ENCODE results near the gene SMAD6.

The SMAD6 gene

GRCh38 chr15:66786222-66786621, 84.2 kb downstream of the SMAD6 start:
- peak; percentile 96 for TF ChIP-seq ZNF768 (tag by site-specific recombination; IDR thresholded peaks at IDR 0.05)
- no peak for TF ChIP-seq ZNF174 (tag by site-specific recombination; IDR thresholded peaks at IDR 0.05)
- no peak for TF ChIP-seq SCRT2 (tag by site-specific recombination; IDR thresholded peaks at IDR 0.05)
- TF ChIP-seq ZNF580 (tag by site-specific recombination; IDR thresholded peaks at IDR 0.05) = peak; percentile 36; the same call in 1 of the 2 replicates
- no peak for TF ChIP-seq ZNF433 (tag by site-specific recombination; IDR thresholded peaks at IDR 0.05; ENCODE audit: low read depth)
- TF ChIP-seq ZNF366 (tag by site-specific recombination; conservative IDR thresholded peaks at IDR 0.05) = no peak
- TF ChIP-seq ZFHX2 (tag by site-specific recombination; conservative IDR thresholded peaks at IDR 0.05) = no peak
- ChIA-PET CTCF (interaction anchor here (0.7 to 1.2 kb wide), 2 partner anchors 65 to 722 kb away, joined by 3 read pairs; no protein-coding TSS in a partner anchor), POLR2A (no interaction called here)

GRCh38 chr15:66786708-66787488, 84.9 kb downstream of the SMAD6 start:
- ChIA-PET CTCF (interaction anchor here (1.2 to 5.5 kb wide), 2 partner anchors 64 to 65 kb away, joined by 3 to 84 read pairs; no protein-coding TSS in a partner anchor), POLR2A (no interaction called here)
- H3K4me1 ChIP-seq (ENCODE audit: control insufficient read depth, insufficient read depth, low read length) = no peaks in the 10 kb centered on the region
- no peak for TF ChIP-seq ZNF518A (tag by site-specific recombination; conservative IDR thresholded peaks at IDR 0.05; ENCODE audit: low read depth)
- TF ChIP-seq ZFHX2 (tag by site-specific recombination; conservative IDR thresholded peaks at IDR 0.05) = 0 out of 2 replicates have a peak, but pooled peaks have one; percentile 9
- no peak overlapping the region for H3K4me3 ChIP-seq (ENCODE audit: low read depth, low read length)
- H3K36me3 ChIP-seq (ENCODE audit: control insufficient read depth in 2 of 2, insufficient read depth in 1 of 2, low read length in 2 of 2) = peaks cover 0 to 20% of the 10 kb centered on the region in 2 experiments
- no peak overlapping the region for H3K27ac ChIP-seq (ENCODE audit: extremely low read depth, low read depth, low read length)
- no peaks in the 10 kb centered on the region for H3K9me3 ChIP-seq (ENCODE audit: control insufficient read depth, insufficient read depth, low read depth, low read length)

More at GRCh38 chr15:66786222-66786621, 84.2 kb downstream of the SMAD6 start:
- Histone ChIP-seq H3K4me3 (ENCODE audit: low read depth, low read length) (no peak overlapping the region), H3K9me3 (ENCODE audit: control insufficient read depth, insufficient read depth, low read depth, low read length) (no peaks in the 10 kb centered on the region), H3K36me3 (ENCODE audit: control insufficient read depth in 2 of 2, insufficient read depth in 1 of 2, low read length in 2 of 2) (peaks cover 0 to 23% of the 10 kb centered on the region in 2 experiments), H3K27ac (ENCODE audit: extremely low read depth, low read depth, low read length) (no peak overlapping the region), H3K4me1 (ENCODE audit: control insufficient read depth, insufficient read depth, low read length) (no peaks in the 10 kb centered on the region)

- H3K36me3 ChIP-seq (ENCODE audit: control insufficient read depth in 2 of 2, insufficient read depth in 1 of 2, low read length in 2 of 2) = peaks cover 0 to 14% of the 10 kb centered on the region in 2 experiments; a peak in 2 of 3 replicates
- H3K4me3 ChIP-seq (ENCODE audit: low read depth, low read length) = no peak overlapping the region
- no peaks in the 10 kb centered on the region for H3K9me3 ChIP-seq (ENCODE audit: control insufficient read depth, insufficient read depth, low read depth, low read length)
- H3K4me1 ChIP-seq (ENCODE audit: control insufficient read depth, insufficient read depth, low read length) = no peaks in the 10 kb centered on the region
- TF ChIP-seq OSR2 (tag by site-specific recombination; IDR thresholded peaks at IDR 0.05) (no peak), ZNF768 (tag by site-specific recombination; IDR thresholded peaks at IDR 0.05) (peak; percentile 95), ZNF747 (tag by site-specific recombination; IDR thresholded peaks at IDR 0.05) (no peak), OVOL3 (tag by site-specific recombination; IDR thresholded peaks at IDR 0.05) (no peak), ATF2 (tag by site-specific recombination; IDR thresholded peaks at IDR 0.05; ENCODE audit: low read depth) (no peak), ZNF76 (tag by site-specific recombination; IDR thresholded peaks at IDR 0.05; ENCODE audit: borderline replicate concordance, low read depth) (peak; percentile 47; the same call in 1 of the 2 replicates)
- no peak overlapping the region for H3K27ac ChIP-seq (ENCODE audit: extremely low read depth, low read depth, low read length)
- POLR2A ChIA-PET = no interaction called here
- CTCF ChIA-PET = interaction anchor here (5.5 kb wide), 1 partner anchor 64 kb away, joined by 84 read pairs; no protein-coding TSS in a partner anchor
These were observed 85.4 kb downstream of the SMAD6 start for GRCh38 chr15:66787489-66787871.
